Measurements from ENCODE around the gene NEO1.

NEO1 gene

DNA sequence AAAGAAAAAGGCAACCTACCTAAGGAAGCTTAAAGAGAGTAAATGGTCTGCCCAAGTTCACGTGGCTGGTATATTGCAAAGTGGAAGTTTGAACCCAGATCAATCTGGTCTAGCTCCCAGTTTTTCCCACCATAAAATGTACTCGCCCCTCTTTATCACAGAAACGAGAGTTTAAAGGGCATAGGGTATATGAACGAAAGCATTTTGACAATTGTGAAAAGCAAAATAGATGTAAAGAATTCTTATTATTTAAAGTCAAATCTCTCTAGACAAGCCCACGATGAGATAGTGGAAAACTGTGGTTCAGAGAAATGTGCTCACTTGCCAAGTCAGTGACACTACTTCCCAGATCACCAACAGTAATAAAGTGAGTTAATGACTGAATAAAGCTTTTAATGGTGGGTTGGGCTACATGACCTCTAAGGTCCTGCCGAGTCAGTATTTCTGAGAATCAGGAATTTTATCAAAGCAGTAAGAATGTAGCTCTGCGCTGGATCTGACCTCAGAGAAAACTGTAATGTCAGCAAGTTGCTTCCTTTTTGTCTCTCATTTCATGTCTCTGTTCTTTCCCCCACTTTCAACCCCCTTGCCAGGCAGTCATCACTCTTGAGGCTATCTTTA lies 23.3 kb upstream of the NEO1 start:
- DNase-seq = no peak

DNA sequence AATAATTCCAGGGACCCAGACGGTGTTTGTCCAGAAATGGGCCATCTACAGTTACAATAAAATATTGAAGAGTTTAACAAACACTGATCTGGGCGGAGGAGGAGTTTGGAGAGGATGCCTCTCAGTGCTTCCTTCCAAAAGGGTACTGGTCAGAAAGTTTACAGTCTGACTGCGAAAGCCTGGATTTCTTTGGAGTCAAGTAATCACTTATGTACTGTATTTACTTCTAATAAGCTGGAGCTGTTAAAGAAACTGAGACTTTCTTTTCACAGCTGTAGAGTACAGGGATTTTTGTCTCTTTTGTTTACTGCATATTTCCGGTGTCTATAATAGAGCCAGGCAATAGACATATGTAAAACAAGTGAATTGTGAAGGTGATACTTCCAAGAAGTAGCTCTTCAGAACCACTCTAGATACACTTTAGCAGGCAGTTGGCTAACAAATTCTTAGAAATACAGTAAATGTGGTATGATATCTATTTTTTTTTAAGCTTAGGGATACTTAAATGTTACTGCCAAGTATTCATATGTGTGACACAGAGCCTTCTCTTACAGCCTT lies 22.1 kb upstream of the NEO1 start:
- DNase-seq = no peak

DNA sequence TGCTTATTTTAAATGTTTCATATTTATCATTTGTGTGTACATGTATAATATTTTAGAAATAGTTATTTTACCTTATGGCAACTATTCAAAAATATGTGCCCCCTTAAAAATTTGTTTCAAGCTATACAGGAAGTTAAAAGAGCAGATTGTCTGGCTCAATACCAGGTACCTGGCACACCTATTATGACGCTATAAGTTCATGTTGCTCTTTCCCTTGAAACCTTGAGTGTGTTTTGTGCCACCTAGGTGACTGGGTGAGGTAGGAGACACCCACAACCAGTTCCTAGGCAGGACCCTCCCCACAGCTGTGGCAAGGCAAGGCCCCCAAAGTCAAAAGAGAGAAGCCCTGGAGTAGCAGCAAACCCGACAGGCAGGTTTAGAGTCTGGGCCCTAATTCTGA lies 20.6 kb upstream of the NEO1 start:
- no peak for DNase-seq

DNA sequence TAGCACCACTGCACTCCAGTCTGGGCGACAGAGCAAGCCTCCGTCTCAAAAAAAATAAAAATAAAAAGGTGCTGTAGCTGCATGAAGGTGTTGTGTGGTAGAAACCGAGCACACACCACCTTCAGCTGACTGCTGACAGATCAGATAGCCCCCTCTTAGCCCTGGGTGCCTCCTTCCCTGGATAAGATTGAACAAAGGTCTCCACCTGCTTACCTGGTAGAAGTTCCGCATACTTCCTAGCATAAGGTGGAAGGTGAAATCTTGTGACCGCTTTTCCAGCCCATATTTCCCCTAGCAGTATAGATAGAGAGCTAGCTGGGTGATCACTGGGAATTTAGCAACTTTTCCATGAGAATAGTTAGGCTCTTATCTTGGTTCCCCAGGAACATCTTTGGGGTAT lies 18.7 kb upstream of the NEO1 start:
- DNase-seq = no peak

DNA sequence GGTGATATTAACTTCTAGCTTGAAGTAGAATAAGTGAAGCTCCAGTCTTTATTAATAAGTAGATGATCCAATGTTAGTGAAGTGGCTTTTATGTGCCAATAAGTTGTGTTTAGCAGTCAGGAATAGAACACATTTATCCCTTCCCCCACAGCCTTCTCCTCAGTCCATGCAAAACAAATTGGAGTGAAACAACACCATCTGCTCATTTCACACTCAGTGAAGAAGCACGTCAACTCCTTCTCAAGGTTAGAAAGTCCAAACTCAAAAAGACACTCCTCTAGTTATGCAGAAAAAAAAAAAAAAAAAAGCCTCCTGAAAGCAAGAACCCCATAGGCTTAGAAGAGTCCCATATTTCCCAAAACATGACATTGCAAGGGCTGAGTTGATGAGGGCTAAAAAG lies 18.0 kb upstream of the NEO1 start:
- DNase-seq = no peak

DNA sequence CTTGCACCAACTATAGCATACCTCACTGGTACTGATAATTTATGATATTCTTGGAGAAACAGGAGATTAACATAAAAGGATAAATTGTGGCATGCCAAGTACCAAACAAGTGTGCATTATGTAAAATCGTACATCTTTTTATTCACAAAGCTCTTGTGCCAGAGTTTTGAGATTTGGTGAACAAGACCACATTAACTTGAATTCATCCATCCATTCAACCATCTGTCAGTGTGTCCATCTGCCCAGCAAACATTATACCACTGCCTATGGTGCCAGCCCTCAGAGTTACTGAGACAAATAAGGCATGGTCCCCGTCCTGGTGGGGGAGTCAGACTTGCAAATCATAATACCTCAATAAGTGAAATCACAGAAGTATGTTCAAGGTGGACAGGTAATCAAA lies 17.0 kb upstream of the NEO1 start:
- no peak for DNase-seq

DNA sequence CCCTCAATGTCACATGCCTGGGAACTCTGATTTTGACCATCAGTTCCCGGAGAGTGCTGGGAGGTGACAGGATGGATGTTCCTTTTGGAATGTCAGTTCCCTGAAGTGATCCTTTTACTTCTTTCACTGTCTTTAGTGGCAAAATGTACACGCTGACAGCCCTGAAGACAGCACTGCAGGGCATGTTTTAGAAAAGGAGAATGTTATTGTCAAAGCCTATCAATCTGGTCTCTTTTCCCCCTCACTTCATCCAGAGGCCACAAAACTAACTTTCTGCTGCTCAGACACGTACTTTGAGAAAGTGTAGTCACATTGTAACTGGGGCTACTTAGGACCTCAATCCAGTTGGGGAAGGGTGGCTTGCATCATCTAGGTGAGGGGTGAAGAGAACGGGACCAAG lies 14.0 kb upstream of the NEO1 start:
- no peak for DNase-seq

GRCh38 chr15:73046073-73046472 lies 6.2 kb upstream of the NEO1 start:
- DNase-seq = no peak

GRCh38 chr15:73047882-73048281 lies 4.4 kb upstream of the NEO1 start:
- no peak for DNase-seq

DNA sequence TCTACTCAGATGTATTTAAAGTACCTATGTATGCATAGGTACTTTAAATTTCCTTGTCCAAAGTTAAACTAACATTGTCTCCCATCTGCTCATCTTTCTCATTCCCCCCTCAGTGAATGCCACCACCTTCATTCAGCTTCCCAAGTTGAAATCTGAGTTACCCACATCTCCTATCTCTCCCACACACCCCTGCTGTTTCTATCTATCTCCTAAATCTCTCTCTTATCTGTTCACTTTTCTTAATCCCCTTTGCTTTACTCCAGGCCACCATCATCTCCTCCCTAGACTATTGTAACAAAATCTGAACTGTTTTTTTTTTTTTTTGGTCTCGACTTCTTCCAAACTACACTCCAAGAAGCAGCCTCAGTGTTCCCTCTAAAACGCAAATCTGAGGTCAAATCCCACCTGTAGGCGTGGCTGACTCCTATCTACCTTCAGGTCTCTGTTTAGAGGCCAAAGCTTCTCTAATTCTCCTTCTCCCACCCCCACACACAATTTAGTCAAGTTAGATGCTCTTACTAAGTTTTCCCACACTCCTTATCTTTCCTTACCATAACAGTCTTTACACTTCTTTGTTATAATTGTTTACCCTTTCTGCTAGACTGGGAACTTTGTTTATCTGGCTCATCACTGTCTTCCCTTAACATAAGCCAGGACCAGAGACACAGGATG lies 3.5 kb upstream of the NEO1 start:
- no peak for DNase-seq

DNA sequence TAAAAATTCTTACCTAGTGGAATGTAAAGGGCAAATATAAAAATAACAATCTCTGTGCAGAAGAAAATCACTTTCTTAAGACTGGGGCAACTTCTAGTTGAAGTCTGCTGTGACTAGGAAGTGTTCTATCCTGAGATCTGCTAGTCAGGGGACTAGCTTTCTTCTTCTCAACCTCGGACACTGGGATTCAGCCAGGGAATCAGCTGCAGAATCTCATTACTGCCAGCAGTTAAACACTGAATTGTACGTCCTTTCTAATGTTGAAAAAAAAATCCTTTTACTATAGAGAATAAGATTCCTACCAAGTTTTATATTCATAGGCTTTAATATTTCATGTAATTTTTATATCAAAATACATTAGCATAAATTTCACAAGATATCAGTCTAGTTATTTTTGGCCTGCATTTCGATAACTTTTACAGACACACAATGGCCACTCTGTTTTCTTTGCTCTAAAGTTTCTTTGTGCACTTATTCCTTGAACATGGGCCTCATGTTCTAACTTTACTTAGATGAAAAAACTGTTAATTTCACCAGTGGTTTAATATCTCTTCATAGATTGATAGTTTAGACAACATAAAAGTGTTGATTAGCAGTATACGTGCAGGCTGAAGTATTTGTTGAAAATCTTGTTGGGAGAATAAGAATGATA lies 2.6 kb upstream of the NEO1 start:
- DNase-seq = no peak

DNA sequence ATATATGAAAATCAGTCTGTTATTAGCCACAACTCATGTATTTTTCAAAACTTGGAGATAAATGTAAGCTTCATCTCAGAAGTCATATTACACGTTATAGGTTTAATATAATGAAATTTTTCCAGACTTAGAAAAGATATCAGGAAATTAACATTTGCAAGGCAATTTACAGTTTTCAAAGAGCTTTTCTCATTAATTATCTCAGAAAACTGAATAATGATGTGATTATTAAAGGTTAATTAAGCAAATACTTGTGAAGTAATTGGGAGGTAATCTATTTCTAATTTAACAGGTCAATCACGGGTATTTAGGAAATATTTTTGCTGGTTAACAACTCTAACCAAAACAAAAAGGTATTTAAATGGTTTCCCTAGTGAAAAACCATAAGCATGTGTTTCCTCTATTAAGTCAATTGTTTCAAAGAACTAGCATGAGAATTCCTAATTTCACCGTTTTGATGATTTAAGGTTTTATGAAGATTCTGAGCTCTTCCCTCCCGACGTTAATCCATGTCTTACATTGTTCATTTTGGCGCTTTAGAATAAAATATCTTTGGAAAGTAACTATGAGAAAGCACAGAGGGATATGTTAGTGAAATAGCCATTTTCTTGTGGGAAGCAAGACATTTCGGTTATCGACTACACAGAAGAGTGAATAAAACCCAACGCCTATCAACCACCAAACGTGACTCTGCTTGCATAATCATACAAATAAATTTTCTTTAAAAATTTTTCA lies 1.5 kb upstream of the NEO1 start:
- DNase-seq = no peak

GRCh38 chr15:73051391-73051806 lies 864 bp upstream of the NEO1 start:
- no peak for DNase-seq

GRCh38 chr15:73052653-73053397 lies 562 bp downstream of the NEO1 start:
- DNase-seq = peak in 1 of 2 experiments; percentile 41

DNA sequence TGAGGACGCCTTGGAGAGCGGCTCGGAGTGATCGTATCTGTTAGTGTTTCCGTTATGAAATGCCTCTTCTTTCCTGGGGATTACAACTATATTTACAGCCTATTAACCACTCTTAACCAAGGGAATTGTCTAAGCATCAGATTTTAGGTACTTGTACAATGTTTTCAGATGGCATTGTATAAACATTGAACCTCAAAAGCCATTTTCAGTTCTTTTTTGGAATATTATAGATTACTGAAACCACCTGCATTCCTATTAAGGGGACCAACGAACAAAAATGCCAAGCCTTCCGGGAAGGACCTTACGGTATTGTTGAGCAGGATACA lies 1.1 kb downstream of the NEO1 start:
- DNase-seq = no peak

- no peak for DNase-seq
Measured at GRCh38 chr15:73054417-73054953, 2.2 kb downstream of the NEO1 start.

DNA sequence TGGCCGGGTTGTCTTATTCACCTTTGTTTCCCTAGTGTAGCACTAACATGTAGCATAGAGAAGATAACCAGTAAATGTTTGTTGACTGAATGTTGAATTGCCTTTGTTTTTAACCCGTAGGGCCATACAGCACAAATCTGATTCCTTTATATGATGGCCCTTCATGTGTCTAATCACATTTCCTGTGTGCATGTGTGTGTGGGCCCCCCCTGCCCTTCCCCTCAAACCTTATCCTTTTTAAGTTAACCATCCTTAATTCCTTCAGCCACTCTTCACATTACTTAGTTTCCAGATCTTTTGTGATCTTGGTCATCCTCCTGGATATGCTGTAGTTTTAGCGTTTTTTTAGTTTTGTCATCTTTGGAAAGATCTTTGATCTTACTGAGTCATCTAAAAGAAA lies 4.2 kb downstream of the NEO1 start:
- no peak for DNase-seq

DNA sequence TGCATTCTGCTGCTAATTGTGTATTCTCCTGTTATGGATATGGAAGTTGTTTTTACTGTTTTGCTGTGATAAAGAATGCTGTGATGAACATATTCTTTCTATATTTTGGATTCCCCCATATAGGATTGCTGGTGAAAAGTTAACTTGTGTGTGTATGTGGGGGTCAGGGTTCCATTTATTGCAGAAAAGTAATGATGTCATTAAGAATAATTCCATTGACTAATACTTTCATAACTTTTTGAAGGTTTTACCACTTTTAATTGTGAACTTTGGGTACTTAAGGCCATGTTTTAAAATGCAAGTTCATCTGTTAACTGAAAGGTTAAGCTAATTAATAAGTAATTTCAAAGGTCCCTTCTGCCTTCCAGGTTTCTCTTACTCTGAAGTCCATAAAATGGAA lies 6.2 kb downstream of the NEO1 start:
- DNase-seq = no peak

DNA sequence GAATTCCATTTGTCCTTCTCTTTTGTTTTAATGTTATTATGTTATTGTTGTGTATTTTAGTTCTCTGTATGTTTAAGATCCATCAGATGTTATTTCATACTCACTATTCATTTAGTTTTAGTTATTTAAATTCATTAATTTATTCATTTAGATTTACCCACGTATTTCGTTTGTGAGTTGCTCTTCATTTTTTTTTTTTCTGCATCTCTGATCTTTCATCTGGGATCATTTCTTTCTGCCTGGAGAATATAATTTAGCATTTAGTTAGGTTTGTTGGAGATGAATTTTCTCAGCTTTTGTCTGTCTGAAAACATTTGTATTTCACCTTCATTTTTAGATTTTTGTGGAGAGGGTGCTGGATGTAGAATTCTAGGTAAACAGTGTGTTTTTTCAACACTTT lies 12.9 kb downstream of the NEO1 start:
- DNase-seq = no peak

- DNase-seq = no peak
Measured at GRCh38 chr15:73069109-73069508, 16.8 kb downstream of the NEO1 start.

GRCh38 chr15:73072894-73073293 lies 20.6 kb downstream of the NEO1 start:
- no peak for DNase-seq

DNA sequence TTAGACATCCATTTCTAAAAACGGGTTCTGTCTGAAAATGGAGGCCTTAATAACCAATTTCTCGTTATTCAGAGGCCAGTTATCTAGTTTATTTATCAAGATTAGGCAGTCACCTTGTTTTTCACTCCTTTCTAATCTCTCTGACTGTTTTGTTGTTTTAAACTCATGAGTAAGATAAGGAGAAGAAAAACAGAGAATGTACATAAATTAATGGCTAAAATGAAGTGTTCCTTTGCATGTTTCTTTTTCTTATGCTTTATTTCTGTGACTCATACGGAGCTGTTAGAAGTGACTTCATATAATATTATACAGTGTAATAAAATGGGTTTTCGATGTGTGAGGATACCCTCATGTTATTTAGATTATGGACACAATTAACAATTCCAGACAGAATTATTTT lies 22.0 kb downstream of the NEO1 start:
- DNase-seq = no peak

All from activated T-cell treated with anti-CD3 and anti-CD28 coated beads, Interleukin-2, amount 50 U/mL, for 48 hours (primary cell).